ENCODE data around the gene GLRX5. TPM values are rescaled to one million over a fixed set of nuclear protein-coding genes. Genes with fewer than 3 reads are reported as not detected.

GLRX5 gene
- total RNA-seq, 2 donors from 2014 or later = 47.4 to 56.4 TPM

DNA sequence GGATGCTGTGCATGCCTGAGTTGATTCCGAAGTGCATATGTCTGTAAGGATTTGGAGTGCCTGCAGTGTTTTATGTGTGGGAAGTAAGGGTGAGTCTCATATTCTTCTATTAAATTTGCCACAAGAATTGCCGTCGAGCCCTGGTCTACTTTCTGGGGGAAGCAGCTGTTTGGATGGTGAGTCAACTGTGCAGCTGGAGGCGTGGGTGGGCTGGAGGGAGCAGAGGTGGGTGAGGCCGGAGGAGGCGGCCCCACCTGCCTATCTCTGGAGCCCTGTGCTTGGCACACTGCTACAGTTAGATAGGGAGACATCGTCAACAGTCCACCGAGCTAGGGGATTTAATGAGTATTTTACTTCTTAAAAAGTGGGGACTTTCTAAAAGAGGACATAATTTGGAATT lies 9.7 kb downstream of the GLRX5 start:
- intact Hi-C loops (cut with DNase I, micrococcal nuclease) = no loop called here
- DNase-seq = no peak
- ATAC-seq = no peak

DNA sequence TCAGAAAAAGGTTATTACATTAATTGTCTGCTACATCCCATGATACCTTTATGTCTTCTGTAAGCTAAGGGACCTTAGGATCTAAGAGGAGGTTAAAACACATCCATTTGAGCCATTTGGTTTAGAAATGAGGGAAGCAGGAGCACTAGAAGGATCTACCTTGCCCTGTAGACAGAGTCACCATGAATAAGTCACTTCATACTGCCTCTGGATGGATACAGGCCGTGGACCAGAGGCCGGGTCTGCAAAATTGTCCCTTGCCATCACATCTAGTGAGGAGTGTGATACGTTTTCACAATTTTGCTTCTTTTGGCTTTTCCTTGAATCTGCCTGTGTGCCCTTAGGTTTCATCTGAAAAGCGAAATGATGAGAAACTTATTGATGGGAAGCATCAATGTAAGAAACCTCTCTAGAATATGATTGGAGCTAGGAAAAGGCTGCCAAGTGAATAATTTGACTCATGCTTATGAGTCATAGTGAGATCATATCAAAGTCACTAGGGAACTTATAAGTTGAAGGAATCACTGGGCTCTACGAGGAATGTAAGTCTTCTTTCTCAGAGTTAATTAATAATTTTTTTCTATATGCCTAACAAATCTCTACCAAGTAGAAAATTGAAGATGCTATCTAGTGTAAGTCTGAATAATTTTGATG lies 10.8 kb downstream of the GLRX5 start:
- intact Hi-C loops (cut with DNase I, micrococcal nuclease) = no loop called here
- ATAC-seq (no peak), DNase-seq (no peak)

DNA sequence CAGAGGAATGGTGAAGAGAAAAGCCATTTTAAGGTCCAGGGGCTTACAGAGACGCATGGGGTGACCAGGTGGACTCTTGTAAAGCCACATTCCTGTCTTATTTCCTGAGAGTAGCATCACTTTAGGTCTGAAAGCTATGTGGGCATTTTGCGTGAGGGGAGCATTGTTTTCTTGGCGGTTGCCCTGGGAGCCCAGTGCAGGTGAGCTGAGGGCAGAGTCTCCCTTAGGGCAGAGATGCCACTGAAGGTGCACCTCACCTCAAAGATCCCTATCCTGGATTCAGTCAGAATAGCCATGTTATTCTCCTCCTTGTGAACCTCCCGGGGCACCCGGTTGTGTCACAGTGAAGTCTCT lies 12.4 kb downstream of the GLRX5 start:
- intact Hi-C loops (cut with DNase I, micrococcal nuclease) = no loop called here
- ATAC-seq (no peak), DNase-seq (no peak)

DNA sequence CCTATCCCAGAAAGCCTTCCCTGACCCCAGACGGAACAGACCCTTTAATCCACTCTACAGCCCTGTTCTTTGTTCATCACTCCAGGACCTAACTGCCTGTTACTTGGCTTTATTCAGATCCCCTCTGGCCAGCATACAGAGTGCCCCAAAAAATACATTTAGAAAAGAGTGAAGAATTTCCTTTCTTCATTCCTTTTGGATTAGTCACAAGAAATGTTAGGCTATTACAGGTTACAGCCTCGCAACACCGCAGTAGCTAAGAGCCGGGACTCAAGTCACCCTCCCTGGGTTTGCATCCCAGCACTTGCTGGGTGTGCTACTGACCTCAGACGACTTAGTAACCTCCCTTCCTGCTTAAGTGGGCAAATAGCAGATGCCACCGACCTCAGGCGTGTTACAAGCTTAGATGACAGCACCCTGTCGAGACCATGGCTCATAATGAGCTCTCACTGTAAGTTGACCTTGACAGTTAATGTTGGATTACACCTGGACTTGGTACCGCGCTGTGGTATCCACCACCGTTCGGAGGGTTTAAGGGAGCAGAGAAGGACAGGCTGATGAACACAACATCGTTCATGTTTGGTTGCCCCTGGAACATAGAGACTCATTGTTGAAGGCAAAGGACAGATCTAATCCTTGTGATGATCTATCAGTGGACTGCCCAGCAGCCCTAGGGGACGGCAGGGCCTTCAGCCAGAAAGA lies 12.9 kb downstream of the GLRX5 start:
- no peak for ATAC-seq
- no peak for DNase-seq

DNA sequence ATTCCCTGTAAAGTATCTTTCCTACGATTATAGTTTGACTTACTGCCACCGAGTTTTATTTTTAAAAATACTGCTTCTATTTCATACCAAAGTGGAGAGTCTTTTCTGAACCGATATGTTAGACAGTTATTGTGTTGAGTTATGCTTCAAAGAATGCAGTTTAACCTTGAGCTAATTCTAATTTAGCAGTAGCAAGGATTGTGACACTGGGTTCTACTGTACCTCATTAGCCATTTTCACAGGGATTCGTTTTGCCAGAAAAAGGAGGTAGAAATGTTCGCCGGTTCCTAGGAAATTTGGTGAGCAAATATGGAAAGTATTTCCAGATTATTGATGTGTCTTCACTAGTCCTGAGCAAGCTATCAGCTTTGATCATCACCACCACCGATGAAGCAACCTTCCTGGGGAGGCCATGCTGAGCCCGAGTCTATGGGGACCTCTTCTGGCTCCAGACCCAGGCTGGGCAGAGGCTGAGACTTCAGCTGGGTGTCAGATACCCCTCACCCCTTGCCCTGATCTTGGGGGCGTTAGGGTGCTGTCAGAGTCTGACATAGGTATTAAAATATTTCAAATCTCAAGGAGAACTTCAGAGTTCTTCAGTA lies 13.6 kb downstream of the GLRX5 start:
- intact Hi-C loops (cut with DNase I, micrococcal nuclease) = no loop called here
- ATAC-seq = no peak

More for the DNA sequence above, 12.9 kb downstream of the GLRX5 start:
- intact Hi-C loops (cut with DNase I, micrococcal nuclease) = no loop called here

DNA sequence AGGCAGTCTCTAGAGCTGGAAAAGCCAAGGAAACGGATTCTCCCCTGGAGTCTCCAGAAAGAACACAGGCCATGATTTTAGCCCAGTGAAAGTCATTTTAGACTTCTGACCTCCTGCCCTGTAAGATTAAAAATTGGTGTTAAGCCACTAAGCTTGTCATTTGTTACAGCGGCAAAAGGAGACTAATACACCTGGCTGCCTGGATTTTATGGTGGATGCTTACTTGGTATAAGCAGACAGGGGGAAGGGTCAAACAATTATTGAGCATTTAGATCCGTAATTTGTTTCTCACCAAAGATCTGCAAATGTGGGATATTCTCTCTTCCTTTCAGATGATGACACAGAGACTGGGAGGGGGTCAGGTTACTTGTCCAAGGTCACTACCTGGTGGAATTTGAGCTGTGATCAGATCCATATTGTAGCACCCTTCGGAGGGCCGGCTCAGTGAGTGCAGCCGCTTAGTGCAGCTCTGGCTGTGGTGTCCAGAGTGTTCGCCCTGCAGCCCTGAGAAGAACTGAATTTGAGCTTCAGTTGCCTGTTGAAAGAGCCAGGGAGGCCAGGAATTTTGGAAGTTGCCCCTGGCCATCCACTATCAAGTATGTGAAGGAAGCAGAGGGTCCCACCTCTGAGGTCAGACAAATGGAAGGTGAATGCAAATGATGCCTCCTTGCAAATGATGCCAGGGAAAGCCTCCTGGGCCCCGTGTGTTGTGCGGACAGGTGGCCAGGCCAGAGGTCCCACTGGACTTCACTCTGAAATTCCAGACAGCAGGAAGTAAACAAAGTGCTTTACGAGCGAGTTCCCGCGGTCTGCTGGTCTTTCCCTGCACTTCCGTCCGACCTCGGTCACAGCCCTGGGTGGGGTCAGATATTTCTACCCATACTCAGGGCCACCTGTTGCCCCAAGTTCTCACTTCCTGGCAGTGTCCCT lies 15.1 kb downstream of the GLRX5 start:
- peak; percentile 94 for ATAC-seq
- DNase-seq = peak; percentile 62 to 65
- intact Hi-C loops (cut with DNase I, micrococcal nuclease) = no loop called here

More for the DNA sequence above, 13.6 kb downstream of the GLRX5 start:
- no peak for DNase-seq

DNA sequence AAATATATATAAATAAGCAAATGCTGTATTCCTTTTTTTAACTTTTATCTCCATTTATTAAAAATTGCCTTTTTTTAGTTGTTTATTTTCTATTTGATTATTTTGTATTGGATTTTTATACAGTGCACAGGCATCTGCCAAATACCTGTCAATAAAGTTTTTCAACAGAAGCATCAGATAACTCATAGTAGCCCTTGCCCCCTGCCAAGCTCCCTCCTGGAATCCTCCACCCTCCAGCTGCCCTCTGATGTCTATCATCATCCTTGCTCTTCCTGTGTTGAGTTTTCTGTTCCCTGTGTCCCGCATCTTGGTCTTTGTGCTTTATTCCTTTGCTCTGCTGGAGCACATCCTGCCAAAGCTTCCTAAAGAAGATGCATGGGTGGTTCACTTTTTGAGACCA lies 16.6 kb downstream of the GLRX5 start:
- ATAC-seq (no peak), DNase-seq (no peak)
- intact Hi-C loops (cut with DNase I, micrococcal nuclease) = no loop called here

DNA sequence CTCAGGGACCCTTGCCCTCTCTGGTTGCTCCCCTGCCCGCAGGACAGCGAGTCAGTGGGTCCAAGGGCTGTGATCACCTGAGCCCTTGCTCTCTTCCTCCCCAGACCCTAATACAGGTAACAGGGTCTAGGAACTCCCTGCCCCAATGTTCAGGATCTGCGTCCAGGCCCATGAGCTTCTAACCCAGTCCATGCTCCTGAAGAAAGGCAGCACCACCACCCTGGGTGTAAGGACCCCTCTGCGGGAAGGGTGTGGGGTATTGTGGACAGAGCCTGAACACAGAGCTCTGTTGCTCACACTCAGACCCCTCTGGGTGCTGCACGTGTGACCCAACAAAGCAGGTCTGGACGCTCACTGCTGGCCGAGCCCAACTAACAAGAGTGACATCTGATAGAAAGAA lies 18.3 kb downstream of the GLRX5 start:
- intact Hi-C loops (cut with DNase I, micrococcal nuclease) = no loop called here
- DNase-seq = no peak
- ATAC-seq = no peak

DNA sequence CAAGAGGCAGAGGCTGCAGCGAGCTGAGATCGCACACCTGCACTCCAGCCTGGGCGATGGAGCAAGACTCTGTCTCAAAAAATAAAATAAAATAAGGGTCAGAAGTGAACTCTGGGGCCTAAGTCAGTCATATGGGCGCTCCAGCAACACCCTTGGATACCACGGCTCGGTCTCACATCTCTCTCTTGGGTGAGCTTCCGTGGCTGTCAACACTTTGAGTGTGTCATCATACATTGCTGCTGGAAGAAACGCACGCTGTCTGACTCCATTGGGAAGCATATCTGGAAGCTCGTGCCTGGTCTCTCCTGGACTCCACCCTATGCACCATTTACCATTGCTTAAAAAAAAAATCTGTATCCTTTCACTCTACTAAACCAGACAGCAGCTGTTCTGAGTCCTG lies 20.2 kb downstream of the GLRX5 start:
- ATAC-seq (no peak), DNase-seq (no peak)
- intact Hi-C loops (cut with DNase I, micrococcal nuclease) = no loop called here

DNA sequence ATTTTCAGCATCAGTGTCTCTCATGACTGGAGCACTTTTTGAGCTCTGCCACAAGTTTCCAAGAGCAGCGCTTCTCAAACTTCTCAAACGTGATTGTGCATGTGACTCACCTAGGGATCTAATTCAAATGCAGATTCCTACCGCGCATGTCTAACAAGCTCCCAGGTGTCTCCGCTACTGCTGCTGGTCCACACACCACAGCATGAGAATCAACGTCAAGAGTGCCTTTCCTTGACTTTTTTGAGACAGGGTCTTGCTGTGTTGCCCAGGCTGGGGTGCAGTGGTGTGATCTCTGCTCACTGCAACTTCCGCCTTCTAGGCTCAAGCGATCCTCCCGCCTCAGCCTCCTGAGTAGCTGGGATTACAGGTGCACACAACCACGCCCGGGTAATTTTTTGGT lies 22.4 kb downstream of the GLRX5 start:
- intact Hi-C loops (cut with DNase I, micrococcal nuclease) = no loop called here
- DNase-seq (no peak), ATAC-seq (no peak)

DNA sequence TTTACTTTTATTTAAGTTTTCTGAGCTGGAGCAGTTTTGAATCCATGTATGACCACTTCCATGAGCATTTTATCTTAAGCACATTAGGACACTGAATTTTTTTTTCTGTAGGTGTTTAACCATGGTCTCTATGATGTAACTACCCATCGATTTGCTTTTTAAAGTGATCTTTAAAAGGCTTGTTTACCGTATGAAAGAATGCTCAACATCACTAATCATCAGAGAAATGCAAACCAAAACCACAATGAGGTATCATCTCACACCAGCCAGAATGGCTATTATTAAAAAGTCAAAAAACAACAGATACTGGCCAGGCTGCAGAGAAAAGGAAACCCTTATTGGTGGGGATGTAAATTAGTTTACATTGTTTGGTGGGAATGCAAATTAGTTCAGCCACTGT lies 23.0 kb downstream of the GLRX5 start:
- DNase-seq = no peak

DNA sequence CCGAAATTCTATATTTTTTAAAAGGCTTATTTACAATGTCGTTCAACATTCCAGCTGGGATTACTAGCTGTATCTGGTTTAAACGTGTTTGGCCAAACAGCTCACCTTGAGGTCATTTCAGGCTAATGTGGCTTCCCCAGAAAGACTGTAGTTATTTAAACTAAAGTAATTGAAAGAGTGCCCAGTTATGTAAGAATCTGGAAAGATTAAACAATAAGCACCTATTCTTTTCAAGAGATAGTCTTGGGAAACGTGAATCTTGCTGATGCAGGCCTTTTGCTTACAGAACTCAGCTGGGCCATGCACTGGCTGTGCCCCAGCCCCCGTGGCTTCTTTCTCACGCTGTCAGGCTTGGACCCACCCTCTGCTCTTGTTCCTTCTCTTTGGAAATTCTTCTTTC lies 24.4 kb downstream of the GLRX5 start:
- intact Hi-C loops (cut with DNase I, micrococcal nuclease) = no loop called here
- no peak for ATAC-seq
- DNase-seq = no peak

More for the DNA sequence above, 23.0 kb downstream of the GLRX5 start:
- ATAC-seq = no peak
- intact Hi-C loops (cut with DNase I, micrococcal nuclease) = no loop called here

DNA sequence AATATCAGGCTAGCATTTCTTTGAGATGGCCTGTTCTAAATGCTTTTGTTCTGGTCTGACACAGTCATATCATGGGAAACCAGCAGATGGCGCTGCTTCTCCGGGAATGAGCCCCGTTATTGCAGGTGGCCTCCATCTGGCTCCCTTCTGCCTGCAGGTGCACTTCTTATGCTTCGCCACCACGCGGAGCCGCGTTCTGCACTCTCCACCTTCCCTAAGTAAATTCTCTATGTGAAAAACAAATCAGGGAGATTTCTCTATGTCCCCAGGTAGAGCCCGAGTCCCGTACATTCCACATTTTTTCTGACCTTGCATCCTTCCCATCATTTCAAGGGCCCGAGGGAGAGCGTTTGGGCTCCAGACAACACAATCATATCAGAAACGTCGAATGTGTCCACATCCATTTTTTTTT lies 26.2 kb downstream of the GLRX5 start:
- ATAC-seq (peak; percentile 99), DNase-seq (peak; percentile 80 to 93)
- intact Hi-C loops (cut with DNase I, micrococcal nuclease) = loop anchor here in 1 of 2 donors (5.0 to 10.0 kb wide), 3 partner anchors 211 to 874 kb away; no protein-coding TSS in a partner anchor

DNA sequence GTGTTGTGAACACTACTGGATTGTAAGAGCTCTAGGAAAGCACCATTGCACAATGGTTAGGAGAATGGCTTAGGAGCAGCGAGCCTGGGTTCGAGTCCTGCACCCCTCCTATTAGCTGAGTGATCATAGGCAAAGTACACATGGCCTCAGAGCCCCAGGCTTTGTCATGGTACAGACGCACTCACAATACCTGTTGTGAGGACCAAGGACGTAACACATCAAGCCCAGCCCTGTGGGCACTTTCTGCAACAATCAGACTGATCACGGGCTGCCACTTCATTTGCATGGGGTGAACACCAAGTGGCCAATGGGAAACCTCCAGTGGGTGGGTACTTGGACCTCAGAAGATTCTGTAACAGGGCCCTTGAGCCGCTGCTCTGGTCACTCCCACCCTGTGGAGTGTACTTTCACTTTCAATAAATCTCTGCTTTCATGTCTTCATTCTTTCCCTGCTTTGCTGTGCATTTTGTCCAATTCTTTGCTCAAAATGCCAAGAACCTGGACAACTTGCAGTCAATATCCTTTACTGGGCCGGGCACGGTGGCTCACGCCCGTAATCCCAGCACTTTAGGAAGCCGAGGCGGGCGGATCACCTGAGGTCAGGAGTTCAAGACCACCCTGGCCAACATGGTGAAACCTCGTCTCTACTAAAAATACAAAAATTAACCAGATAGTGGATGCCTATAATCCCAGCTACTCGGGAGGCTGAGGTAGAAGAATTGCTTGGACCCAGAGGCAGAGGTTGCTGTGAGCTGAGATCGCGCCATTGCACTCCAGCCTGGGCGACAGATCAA lies 28.2 kb downstream of the GLRX5 start:
- ATAC-seq (peak; percentile 68), DNase-seq (peak in 1 of 2 donors; percentile 16)
- intact Hi-C loops (cut with DNase I, micrococcal nuclease) = loop anchor here in 1 of 2 donors (5.0 to 10.0 kb wide), 3 partner anchors 209 to 872 kb away; no protein-coding TSS in a partner anchor

DNA sequence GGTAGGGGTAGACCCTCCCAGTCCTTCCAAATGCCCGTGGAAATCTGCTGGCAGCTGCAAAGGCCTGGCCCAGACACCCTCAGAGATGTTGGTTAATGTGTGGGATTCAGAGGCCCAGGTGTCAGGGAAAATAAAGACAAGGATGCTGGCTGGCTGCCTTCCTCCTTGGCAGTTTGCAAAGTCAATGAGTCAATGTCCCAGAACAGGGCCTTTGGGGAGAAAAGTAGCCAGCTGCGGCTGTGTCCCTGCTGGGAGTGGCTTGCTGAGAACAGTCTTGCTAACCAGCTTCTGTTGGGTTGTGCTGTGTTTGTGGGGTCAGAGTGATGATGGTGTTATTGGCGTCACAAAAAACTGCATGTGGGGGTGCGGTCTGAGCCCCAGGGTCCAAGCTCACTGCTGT lies 29.2 kb downstream of the GLRX5 start:
- DNase-seq (no peak), ATAC-seq (no peak)
- intact Hi-C loops (cut with DNase I, micrococcal nuclease) = loop anchor here in 1 of 2 donors (5.0 to 10.0 kb wide), 3 partner anchors 208 to 871 kb away; no protein-coding TSS in a partner anchor

DNA sequence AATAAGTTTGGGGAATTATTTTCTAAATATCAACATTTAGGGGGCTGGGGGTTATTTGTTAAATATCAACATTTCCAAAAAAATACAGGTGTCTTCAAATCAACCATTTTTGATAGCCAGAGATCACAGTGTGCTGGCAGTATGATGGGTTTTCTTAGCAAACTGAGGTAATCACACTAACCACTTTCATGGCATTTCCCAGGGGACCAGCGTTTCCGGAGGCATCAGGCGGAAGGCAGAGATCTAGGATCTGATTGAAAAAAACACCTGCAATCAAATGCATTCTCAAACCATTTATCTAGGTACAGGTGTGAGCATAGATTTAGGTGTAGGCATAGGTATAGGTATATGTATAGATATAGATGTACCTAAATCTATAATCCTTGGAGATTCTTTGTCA lies 34.6 kb downstream of the GLRX5 start:
- ATAC-seq (no peak), DNase-seq (no peak)
- intact Hi-C loops (cut with DNase I, micrococcal nuclease) = loop anchor here in 1 of 2 donors (10.0 kb wide), 1 partner anchor 865 kb away; no protein-coding TSS in a partner anchor

DNA sequence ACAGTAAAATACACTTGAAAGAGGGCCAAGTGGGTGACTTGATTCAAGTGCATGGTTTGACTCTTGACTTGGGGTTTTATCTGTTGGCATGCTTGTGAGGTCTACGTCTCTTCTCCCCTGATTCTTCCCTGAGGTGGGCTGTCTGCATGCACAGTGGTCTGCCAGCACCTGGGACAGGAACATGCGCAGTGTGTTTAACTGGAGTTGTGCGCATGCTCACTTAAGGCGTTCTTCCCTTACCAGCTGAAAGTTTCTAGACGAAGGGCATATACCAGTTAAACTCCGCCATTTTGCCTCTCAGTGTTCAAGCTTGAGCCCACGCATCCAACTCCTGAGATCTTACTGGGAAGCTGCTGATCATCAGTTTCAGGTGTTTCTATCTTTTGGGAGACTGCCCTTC lies 38.5 kb downstream of the GLRX5 start:
- no peak for DNase-seq
- ATAC-seq = no peak
- intact Hi-C loops (cut with DNase I, micrococcal nuclease) = no loop called here

DNA sequence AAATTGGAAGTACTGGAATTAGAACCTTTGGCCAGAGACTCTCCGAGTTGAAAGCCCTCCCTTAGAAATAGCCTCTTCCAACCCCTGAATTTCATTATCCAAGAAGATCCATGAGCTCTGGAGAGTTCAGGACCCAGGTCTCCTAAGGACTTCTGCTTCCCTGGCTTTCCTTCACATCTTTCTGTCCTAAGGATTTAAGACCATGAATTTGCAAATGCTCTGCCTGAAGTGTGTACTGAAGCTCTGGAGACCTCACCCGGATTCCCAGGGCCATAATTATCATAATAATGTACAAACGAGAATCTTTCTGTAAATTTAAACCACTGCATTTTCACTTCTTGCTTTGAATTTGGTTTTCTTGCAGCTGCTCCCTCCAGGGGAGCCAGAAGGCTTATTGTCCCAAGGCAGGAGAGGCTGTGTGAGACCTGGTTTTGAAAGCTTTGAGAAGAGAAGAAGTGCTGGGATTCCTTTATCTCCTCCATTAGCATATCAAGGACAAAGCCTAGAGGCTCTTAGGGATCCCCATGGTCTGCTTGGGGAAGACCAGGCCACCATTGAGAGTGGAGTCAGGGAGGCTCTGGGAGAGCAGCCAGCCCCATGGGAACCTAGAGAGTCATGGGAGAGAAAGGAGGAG lies 41.1 kb downstream of the GLRX5 start:
- intact Hi-C loops (cut with DNase I, micrococcal nuclease) = no loop called here
- ATAC-seq (no peak), DNase-seq (no peak)

Data from left colon (tissue), 2 donors.